ENCODE data around the gene RBMS1. TPM values are rescaled to one million over a fixed set of nuclear protein-coding genes. Genes with fewer than 3 reads are reported as not detected.

RBMS1 gene
- total RNA-seq, 3 donors from 2014 or later, result 81.3 to 96.2 (median 92.1) TPM

DNA sequence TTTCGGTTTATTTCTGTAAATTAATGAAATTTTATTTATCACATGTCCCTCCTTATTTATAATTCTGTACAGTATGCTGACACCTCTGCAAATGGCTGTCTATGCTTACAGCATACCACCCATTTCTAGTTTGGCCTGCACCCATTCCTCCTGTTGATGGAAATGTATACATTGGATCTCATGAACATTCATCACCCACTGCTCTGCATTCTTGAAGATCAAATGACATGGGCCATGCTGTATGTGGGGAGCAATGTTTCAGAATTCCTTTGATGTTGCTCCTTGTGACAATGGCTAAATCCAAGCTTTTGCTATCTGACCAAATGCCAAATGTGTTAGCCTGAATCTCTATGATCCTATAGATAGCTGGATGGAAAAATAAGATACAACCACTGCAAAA is 238.2 kb downstream of the RBMS1 start:
- H3K36me3 ChIP-seq, result no peaks in the 10 kb centered on the region
- H3K9me3 ChIP-seq, result no peaks in the 10 kb centered on the region
- no peaks in the 10 kb centered on the region for H3K27me3 ChIP-seq
- DNase-seq (ENCODE audit: low spot score in 2 of 2), result no peak
- H3K4me3 ChIP-seq, result no peak overlapping the region
- TF ChIP-seq, protein P1, sequence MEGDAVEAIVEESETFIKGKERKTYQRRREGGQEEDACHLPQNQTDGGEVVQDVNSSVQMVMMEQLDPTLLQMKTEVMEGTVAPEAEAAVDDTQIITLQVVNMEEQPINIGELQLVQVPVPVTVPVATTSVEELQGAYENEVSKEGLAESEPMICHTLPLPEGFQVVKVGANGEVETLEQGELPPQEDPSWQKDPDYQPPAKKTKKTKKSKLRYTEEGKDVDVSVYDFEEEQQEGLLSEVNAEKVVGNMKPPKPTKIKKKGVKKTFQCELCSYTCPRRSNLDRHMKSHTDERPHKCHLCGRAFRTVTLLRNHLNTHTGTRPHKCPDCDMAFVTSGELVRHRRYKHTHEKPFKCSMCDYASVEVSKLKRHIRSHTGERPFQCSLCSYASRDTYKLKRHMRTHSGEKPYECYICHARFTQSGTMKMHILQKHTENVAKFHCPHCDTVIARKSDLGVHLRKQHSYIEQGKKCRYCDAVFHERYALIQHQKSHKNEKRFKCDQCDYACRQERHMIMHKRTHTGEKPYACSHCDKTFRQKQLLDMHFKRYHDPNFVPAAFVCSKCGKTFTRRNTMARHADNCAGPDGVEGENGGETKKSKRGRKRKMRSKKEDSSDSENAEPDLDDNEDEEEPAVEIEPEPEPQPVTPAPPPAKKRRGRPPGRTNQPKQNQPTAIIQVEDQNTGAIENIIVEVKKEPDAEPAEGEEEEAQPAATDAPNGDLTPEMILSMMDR (IDR thresholded peaks at IDR 0.05), result no peak
- no peak for TF ChIP-seq POLR2AphosphoS5 (IDR thresholded peaks at IDR 0.05)
- TF ChIP-seq POLR2A (IDR thresholded peaks at IDR 0.05), result no peak
- H3K27ac ChIP-seq, result no peak overlapping the region
- H3K4me1 ChIP-seq, result no peaks in the 10 kb centered on the region
- intact Hi-C loops (cut with DNase I; ENCODE audit: low total_unique reads), result no loop called here

- H3K9me3 ChIP-seq, result no peaks in the 10 kb centered on the region
- no peak overlapping the region for H3K4me3 ChIP-seq
- no peak overlapping the region for H3K27ac ChIP-seq
- no peaks in the 10 kb centered on the region for H3K27me3 ChIP-seq
- H3K4me1 ChIP-seq, result no peaks in the 10 kb centered on the region
- H3K36me3 ChIP-seq, result no peaks in the 10 kb centered on the region
- no peak for DNase-seq (ENCODE audit: low spot score in 2 of 2)
- no peak for TF ChIP-seq POLR2AphosphoS5 (IDR thresholded peaks at IDR 0.05)
- no peak for TF ChIP-seq POLR2A (IDR thresholded peaks at IDR 0.05)
- TF ChIP-seq, protein P1 (IDR thresholded peaks at IDR 0.05), result no peak
- intact Hi-C loops (cut with DNase I; ENCODE audit: low total_unique reads), result no loop called here
These were observed 239.3 kb downstream of the RBMS1 start for GRCh38 chr2:160254189-160254762.

DNA sequence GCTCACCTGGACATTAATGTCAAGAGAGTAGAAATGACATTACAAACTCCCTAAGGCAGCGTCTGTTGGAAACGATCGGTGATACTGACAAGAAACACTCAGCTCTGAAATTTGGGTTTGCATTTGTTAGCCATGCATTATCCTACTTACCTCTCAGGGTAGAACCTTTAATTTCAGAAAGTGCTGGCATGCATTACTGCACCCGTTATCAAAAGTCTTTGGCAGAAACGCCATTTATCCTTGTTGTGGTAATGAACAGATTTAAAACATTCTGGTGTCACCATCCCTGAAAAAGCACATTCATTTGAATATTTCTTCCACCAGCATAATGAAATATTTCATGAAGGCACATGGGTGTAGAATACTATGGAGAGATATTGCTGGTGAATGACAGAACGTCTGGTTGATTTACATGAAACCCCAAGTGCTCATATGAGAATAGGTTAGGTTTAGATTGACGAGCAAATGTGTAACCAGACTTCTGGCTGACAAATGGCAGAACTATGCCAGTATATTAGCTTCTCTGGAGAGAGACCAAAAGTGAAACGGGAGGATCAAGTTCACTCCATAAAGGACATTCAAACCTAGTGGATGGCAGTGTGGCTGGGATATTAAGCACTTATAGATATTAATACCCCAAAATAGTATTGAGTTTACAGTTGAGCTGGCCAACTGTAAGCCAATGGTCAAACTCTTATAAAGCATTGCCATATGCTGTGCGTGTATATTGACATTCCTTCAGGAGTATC is 240.0 kb downstream of the RBMS1 start:
- H3K27ac ChIP-seq, result no peak overlapping the region
- no peak overlapping the region for H3K4me3 ChIP-seq
- no peaks in the 10 kb centered on the region for H3K4me1 ChIP-seq
- H3K36me3 ChIP-seq, result no peaks in the 10 kb centered on the region
- TF ChIP-seq POLR2AphosphoS5 (IDR thresholded peaks at IDR 0.05), result no peak
- no peak for TF ChIP-seq POLR2A (IDR thresholded peaks at IDR 0.05)
- TF ChIP-seq, protein P1 (IDR thresholded peaks at IDR 0.05), result no peak
- DNase-seq (ENCODE audit: low spot score in 2 of 2), result no peak
- no peaks in the 10 kb centered on the region for H3K27me3 ChIP-seq
- intact Hi-C loops (cut with DNase I; ENCODE audit: low total_unique reads), result no loop called here
- no peaks in the 10 kb centered on the region for H3K9me3 ChIP-seq

DNA sequence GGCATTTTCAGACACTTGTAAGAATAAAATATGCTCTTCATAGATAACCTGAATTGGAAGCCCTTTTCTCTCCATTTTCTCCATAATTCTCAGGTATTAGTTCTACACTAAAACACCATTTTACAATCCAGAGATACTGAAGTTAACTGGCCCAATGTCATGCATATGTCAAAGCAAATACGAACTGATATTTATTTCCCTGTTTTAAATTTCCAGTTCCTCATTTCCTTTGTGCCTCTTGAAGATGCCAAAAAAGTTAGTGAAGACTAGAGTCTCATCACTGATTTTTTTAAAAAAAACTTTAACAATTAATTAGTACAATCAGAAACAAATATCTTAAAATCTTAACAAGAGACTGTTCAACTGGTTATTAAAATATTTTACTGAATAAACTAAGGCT is 240.7 kb downstream of the RBMS1 start:
- H3K4me3 ChIP-seq, result no peak overlapping the region
- H3K27me3 ChIP-seq, result no peaks in the 10 kb centered on the region
- no peak overlapping the region for H3K27ac ChIP-seq
- H3K4me1 ChIP-seq, result no peaks in the 10 kb centered on the region
- H3K36me3 ChIP-seq, result no peaks in the 10 kb centered on the region
- DNase-seq (ENCODE audit: low spot score in 2 of 2), result no peak
- intact Hi-C loops (cut with DNase I; ENCODE audit: low total_unique reads), result no loop called here
- H3K9me3 ChIP-seq, result no peaks in the 10 kb centered on the region
- TF ChIP-seq POLR2AphosphoS5 (IDR thresholded peaks at IDR 0.05) (no peak), POLR2A (IDR thresholded peaks at IDR 0.05) (no peak)
- TF ChIP-seq, protein P1 (IDR thresholded peaks at IDR 0.05), result no peak

DNA sequence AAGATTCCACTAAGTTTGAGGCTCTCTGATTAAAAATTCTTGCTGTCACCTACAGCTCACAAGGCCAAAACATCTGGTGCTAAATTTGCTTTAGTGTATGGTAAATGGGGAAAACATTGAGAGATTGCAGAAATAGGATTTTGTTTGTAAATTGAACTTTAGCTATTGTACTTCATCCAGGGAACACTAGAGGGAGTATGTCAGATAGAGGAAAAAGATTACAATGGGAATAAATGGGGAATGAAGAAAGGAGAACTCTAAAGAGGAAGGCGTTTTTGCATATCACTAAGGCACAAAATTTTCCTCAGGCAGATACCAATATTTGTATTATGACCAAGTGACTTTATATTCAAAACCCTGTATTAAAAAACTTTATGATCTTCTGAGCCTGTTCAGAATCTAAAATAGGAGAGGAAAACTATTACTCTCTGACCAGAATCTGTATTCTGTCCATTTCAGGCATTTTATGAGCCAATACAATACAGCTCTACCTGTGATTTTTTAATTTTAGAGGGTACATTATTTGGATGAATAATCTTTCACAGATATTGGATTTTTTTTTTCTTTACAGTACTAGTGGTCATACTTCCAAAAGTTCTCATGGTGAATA is 241.2 kb downstream of the RBMS1 start:
- Histone ChIP-seq H3K27me3 (no peaks in the 10 kb centered on the region), H3K4me3 (no peak overlapping the region), H3K27ac (no peak overlapping the region), H3K9me3 (no peaks in the 10 kb centered on the region), H3K4me1 (no peaks in the 10 kb centered on the region), H3K36me3 (no peaks in the 10 kb centered on the region)
- DNase-seq (ENCODE audit: low spot score in 2 of 2), result no peak
- intact Hi-C loops (cut with DNase I; ENCODE audit: low total_unique reads), result no loop called here
- TF ChIP-seq POLR2A (IDR thresholded peaks at IDR 0.05), result no peak
- TF ChIP-seq POLR2AphosphoS5 (IDR thresholded peaks at IDR 0.05), result no peak
- TF ChIP-seq, protein P1 (IDR thresholded peaks at IDR 0.05), result peak; percentile 70 to 81 (median 78)

Data from breast epithelium (tissue), 4 donors.